DMS79 treated with DMSO at 0.1 percent for 48 hours (cell line): Measurements from ENCODE around the gene RPL7L1.
A peak's percentile ranks its signal among the peaks of the same experiment; 100 is the strongest.
"Not testable (repeated sequence)": the region's sequence is repeated elsewhere in the genome, so short reads cannot be mapped to it uniquely, and the experiment has no call there.

Experiments used
- DNase-seq: peaks from one replicate; lab custom pipeline; 2025; lab: John Stamatoyannopoulos, UW

Gene RPL7L1

GRCh38 chr6:42879372-42880239 is at the start of gene RPL7L1:
Gene RPL7L1, plus strand, starts transcription at chr6:42879616. Its CDS starts 295 bp downstream, at chr6:42879911.
- DNase-seq = peak; percentile 94

GRCh38 chr6:42831237-42831636 is 48.2 kb upstream of the RPL7L1 start:
- no peak for DNase-seq

GRCh38 chr6:42834056-42834455 is 45.4 kb upstream of the RPL7L1 start:
- no peak for DNase-seq

- no peak for DNase-seq
These were observed 37.4 kb upstream of the RPL7L1 start for GRCh38 chr6:42841844-42842584.

GRCh38 chr6:42845327-42845694 is 34.1 kb upstream of the RPL7L1 start:
- DNase-seq = peak; percentile 30

- DNase-seq = peak; percentile 76
These were observed 32.9 kb upstream of the RPL7L1 start for GRCh38 chr6:42846505-42846904.

- DNase-seq = no peak
These were observed 30.7 kb upstream of the RPL7L1 start for GRCh38 chr6:42848700-42849099.

- no peak for DNase-seq
These were observed 27.8 kb upstream of the RPL7L1 start for GRCh38 chr6:42851599-42851998.

- no peak for DNase-seq
These were observed 19.4 kb upstream of the RPL7L1 start for GRCh38 chr6:42860036-42860435.

GRCh38 chr6:42860481-42860880 is 18.9 kb upstream of the RPL7L1 start:
- DNase-seq = no peak

- no peak for DNase-seq
These were observed 14.8 kb upstream of the RPL7L1 start for GRCh38 chr6:42864602-42865001.

- no peak for DNase-seq
These were observed 9.1 kb upstream of the RPL7L1 start for GRCh38 chr6:42870145-42870936.

- DNase-seq = no peak
These were observed 7.7 kb upstream of the RPL7L1 start for GRCh38 chr6:42871711-42872110.

- DNase-seq = no peak
These were observed 6.1 kb upstream of the RPL7L1 start for GRCh38 chr6:42873313-42873712.

GRCh38 chr6:42877695-42878094 is 1.7 kb upstream of the RPL7L1 start:
- DNase-seq = no peak

GRCh38 chr6:42880240-42880817 is 913 bp downstream of the RPL7L1 start:
- DNase-seq = not testable (repeated sequence)

GRCh38 chr6:42880871-42881270 is 1.5 kb downstream of the RPL7L1 start:
- not testable (repeated sequence) for DNase-seq

GRCh38 chr6:42885702-42886101 is 6.3 kb downstream of the RPL7L1 start:
- DNase-seq = no peak

GRCh38 chr6:42888201-42888600 is 8.8 kb downstream of the RPL7L1 start:
- DNase-seq = not testable (repeated sequence)

- peak; percentile 36 for DNase-seq
These were observed 10.4 kb downstream of the RPL7L1 start for GRCh38 chr6:42889815-42890214.

GRCh38 chr6:42890311-42891198 is 11.1 kb downstream of the RPL7L1 start:
- peak; percentile 85 for DNase-seq
